Right renal pelvis (tissue), 4 donors: ENCODE measurements around the gene PRDM16. TPM values are rescaled to one million over a fixed set of nuclear protein-coding genes. Genes with fewer than 3 reads are reported as not detected.
"Not testable (repeated sequence)": the region's sequence is repeated elsewhere in the genome, so short reads cannot be mapped to it uniquely, and the experiment has no call there.

Source experiments
- DNase-seq, 4 donors: peaks; one replicate each; pipeline ENCODE4 v3.0.0-alpha.2; 2013; ENCODE audit warnings: low read depth in 4 of 4, low spot score in 3 of 4, missing footprints in 1 of 4
- polyA plus RNA-seq, 4 donors: library from polyadenylated mRNA; unstranded; fragments of 120-200 nt; gene quantifications; one replicate each; pipeline ENCODE4 v1.2.1, GENCODE V29; 2013; ENCODE audit not compliant: insufficient read length in 4 of 4

Gene PRDM16
- polyA plus RNA-seq, 4 donors, result 6.0 to 8.1 (median 7.0) TPM

GRCh38 chr1:3153902-3154795, 85.1 kb downstream of the PRDM16 start:
- no peak for DNase-seq

DNA sequence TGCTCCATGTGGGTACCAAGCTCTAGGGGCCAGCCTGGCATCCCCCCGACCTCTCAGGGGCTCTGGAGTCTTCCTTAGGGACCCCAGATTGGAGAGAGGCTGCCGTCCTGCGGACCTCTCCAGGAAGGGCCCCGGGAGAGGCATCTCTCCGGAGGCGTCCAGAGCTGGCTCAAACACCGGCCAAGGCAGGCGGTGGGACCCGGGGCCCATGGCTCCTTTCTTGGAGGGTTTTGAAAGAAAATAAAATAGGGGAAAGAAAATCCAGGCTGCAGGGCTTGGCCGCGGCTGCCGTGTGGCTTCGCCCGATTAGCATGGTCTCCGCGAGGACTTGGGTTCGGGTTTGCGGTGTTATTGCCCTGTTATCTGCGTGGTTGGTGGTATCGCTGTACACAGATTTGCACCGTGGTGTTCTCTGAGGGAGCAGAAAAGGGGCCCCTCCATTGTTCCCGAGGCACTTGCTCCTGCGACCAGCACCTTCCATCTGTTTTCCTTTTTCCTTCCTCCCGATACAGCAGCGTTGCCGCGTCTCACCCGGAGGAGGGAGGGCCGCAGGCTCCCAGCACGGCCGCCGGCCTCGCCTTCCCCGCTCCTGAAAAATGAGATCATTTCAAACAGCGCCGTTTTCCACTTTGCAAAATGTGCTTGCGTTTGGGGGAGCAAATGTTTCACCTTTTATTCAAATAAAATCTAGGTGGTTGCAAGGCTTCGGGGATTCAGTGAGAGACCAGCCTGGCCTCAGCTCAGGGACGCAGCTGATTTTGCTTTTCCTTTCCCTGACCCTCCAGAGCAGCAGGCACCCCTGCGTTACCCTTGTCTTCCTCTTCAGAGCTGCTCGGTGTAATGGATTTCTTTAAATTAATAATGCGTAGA, 86.3 kb downstream of the PRDM16 start:
- DNase-seq, result no peak

DNA sequence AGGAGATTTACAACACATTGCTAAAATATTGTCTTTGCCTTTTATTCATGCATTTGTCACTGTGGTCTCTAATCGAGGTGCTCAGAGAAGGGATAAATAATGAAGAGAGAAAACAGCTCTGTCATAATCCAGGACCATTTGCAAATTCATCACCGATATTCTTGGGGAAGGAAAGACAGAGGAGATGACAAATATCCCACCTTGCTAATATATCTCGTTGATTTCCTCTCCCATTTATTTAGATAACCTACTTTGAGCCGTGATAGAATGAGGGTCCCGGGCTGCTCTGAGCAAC, 86.9 kb downstream of the PRDM16 start:
- no peak for DNase-seq

DNA sequence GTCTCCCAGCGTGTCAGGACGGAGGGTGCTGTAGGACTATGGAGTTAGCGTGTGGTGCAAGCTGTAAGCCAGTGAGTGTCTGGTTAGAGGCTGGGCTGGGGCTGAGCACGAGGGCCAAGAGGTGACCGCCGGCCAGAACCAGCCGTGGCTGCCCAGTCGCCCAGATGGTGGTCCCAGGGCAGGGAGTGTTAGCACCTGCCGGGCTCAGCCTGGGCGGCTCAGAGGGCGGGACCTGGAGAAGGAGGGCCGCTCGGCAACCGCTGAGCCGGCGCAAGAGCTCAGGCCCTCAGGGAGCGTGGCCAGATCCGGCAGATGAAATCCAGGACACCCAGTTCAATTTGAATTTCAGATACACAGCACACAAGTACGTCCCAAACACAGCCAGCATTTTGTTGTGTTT, 87.9 kb downstream of the PRDM16 start:
- no peak for DNase-seq

DNA sequence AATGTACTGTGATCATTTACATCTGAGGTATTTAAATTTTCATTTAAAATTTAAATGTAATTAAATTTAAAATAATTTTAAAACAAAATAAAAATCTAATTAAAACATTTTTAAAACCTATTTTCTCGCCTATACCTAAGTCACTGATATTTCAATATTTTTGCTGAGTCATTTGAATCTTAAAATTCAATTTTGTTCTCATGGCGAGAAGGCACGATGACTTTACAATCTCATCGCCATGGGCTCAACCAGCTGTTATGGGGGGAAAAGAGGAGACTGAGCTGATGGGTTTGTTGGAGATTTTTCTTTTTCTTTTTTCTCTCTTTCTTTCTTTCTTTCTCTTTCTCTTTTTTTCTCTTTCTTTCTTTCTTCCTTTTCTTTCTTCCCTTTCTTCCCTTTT, 89.3 kb downstream of the PRDM16 start:
- DNase-seq, result no peak

GRCh38 chr1:3159121-3159520, 90.1 kb downstream of the PRDM16 start:
- DNase-seq, result no peak

- no peak for DNase-seq
Measured at GRCh38 chr1:3159996-3160395, 91.0 kb downstream of the PRDM16 start.

GRCh38 chr1:3160647-3161145, 91.7 kb downstream of the PRDM16 start:
- no peak for DNase-seq

GRCh38 chr1:3161176-3161840, 92.3 kb downstream of the PRDM16 start:
- no peak for DNase-seq

GRCh38 chr1:3162322-3162882, 93.4 kb downstream of the PRDM16 start:
- no peak for DNase-seq

GRCh38 chr1:3163356-3163755, 94.4 kb downstream of the PRDM16 start:
- DNase-seq, result no peak

DNA sequence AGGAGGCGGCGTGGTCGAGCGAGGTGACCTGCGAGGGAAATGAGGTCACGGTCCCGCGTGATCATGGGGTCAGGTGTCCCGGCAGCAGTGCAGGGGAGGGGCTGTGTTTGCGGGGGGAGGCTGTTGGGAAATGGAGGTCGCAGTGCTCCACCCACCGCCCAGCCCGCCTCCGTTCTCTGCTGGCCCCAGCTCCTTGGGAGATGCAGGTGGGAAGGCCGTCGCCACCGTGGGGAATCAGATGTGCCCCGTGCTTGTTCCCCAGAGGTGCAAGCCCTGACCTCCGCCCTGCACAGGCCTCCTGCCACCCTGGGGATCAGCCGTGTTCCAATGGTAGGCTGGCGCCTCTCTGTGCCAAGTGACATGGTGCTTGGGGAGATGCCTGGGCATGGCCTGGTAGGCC, 95.7 kb downstream of the PRDM16 start:
- no peak for DNase-seq

- not testable (repeated sequence) for DNase-seq
Measured at GRCh38 chr1:3165189-3165588, 96.2 kb downstream of the PRDM16 start.

GRCh38 chr1:3166206-3166918, 97.4 kb downstream of the PRDM16 start:
- no peak for DNase-seq

DNA sequence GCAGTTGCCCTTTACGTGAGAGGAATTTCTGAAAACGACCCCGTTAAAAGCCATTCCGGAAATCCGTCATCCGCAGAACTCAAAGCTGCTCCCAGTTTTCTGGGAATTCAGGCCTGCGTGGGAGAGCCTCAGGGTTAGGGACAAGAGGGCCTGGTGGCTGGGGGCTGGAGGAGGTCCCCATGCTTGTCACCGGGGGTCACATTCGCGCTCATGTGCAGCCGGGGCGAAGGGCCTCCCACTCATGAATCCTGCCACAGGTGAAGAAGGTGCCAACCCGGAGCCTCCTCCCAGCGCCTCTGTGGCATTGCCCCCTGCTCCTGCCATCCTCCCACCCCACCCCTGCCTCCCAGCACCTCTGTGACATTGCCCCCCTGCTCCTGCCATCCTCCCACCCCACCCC, 98.3 kb downstream of the PRDM16 start:
- no peak for DNase-seq

- DNase-seq, result no peak
Measured at GRCh38 chr1:3168678-3169077, 99.7 kb downstream of the PRDM16 start.

- no peak for DNase-seq
Measured at GRCh38 chr1:3169665-3170356, 100.8 kb downstream of the PRDM16 start.

GRCh38 chr1:3170561-3171453, 101.8 kb downstream of the PRDM16 start:
- DNase-seq, result peak in 3 of 4 donors; percentile 43 to 58 (median 56)
